HG03175 (cell line): ENCODE results near the gene SLC7A5.
"Not testable (repeated sequence)": the region's sequence is repeated elsewhere in the genome, so short reads cannot be mapped to it uniquely, and the experiment has no call there.

Experiments
- ATAC-seq: cut with Tn5 transposase; IDR thresholded peaks from one replicate; pipeline ENCODE4 v1.9.1; 2021; ENCODE audit warnings: mild to moderate bottlenecking, moderate library complexity; ENCODE audit not compliant: unreplicated experiment

The SLC7A5 gene

GRCh38 chr16:87889762-87890161, 20.5 kb upstream of the SLC7A5 start:
- not testable (repeated sequence) for ATAC-seq

- not testable (repeated sequence) for ATAC-seq
These were observed 19.0 kb upstream of the SLC7A5 start for GRCh38 chr16:87888346-87888745.

- not testable (repeated sequence) for ATAC-seq
These were observed 18.6 kb upstream of the SLC7A5 start for GRCh38 chr16:87887931-87888330.

- ATAC-seq: not testable (repeated sequence)
These were observed 16.2 kb upstream of the SLC7A5 start for GRCh38 chr16:87885371-87885967.

- ATAC-seq: no peak
These were observed 13.2 kb upstream of the SLC7A5 start for GRCh38 chr16:87882436-87883019.

GRCh38 chr16:87881324-87882200, 12.3 kb upstream of the SLC7A5 start:
- ATAC-seq: no peak

GRCh38 chr16:87880117-87880696, 10.9 kb upstream of the SLC7A5 start:
- no peak for ATAC-seq

- ATAC-seq: not testable (repeated sequence)
These were observed 10.2 kb upstream of the SLC7A5 start for GRCh38 chr16:87879411-87880013.

GRCh38 chr16:87878704-87879103, 9.4 kb upstream of the SLC7A5 start:
- ATAC-seq: no peak

- ATAC-seq: no peak
These were observed 8.7 kb upstream of the SLC7A5 start for GRCh38 chr16:87877942-87878507.

- no peak for ATAC-seq
These were observed 5.5 kb upstream of the SLC7A5 start for GRCh38 chr16:87874639-87875427.

GRCh38 chr16:87870418-87871291, 1.3 kb upstream of the SLC7A5 start:
- not testable (repeated sequence) for ATAC-seq

- ATAC-seq: not testable (repeated sequence)
These were observed 641 bp upstream of the SLC7A5 start for GRCh38 chr16:87869879-87870417.

GRCh38 chr16:87868254-87869029, 865 bp downstream of the SLC7A5 start:
- not testable (repeated sequence) for ATAC-seq

GRCh38 chr16:87865902-87866555, 3.3 kb downstream of the SLC7A5 start:
- not testable (repeated sequence) for ATAC-seq

GRCh38 chr16:87864331-87864989, 4.8 kb downstream of the SLC7A5 start:
- ATAC-seq: no peak

GRCh38 chr16:87863327-87863635, 6.0 kb downstream of the SLC7A5 start:
- not testable (repeated sequence) for ATAC-seq
